ENCODE results near the gene RPS8.
"Not testable (repeated sequence)": the region's sequence is repeated elsewhere in the genome, so short reads cannot be mapped to it uniquely, and the experiment has no call there.

The RPS8 gene

DNA sequence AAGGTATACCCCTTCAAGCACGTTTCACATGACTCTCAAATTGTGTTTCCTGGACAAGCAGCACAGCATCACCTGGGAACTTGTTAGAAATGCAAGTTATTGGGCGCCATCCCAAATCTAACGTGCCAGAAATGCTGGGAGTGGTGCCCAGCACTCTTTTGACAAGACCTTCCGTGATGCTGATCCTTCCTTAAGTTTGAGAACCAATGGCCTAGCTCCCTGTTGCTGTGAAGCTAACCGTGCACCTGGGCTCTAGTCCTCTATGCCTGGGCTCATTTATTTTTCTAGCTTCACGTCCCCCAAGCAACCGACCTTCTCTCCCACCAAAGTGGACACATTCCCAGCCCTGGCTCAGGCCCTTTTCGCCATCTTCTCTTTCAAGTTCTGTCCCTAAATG lies 8.4 kb downstream of the RPS8 start:
- DNase-seq: no peak

DNA sequence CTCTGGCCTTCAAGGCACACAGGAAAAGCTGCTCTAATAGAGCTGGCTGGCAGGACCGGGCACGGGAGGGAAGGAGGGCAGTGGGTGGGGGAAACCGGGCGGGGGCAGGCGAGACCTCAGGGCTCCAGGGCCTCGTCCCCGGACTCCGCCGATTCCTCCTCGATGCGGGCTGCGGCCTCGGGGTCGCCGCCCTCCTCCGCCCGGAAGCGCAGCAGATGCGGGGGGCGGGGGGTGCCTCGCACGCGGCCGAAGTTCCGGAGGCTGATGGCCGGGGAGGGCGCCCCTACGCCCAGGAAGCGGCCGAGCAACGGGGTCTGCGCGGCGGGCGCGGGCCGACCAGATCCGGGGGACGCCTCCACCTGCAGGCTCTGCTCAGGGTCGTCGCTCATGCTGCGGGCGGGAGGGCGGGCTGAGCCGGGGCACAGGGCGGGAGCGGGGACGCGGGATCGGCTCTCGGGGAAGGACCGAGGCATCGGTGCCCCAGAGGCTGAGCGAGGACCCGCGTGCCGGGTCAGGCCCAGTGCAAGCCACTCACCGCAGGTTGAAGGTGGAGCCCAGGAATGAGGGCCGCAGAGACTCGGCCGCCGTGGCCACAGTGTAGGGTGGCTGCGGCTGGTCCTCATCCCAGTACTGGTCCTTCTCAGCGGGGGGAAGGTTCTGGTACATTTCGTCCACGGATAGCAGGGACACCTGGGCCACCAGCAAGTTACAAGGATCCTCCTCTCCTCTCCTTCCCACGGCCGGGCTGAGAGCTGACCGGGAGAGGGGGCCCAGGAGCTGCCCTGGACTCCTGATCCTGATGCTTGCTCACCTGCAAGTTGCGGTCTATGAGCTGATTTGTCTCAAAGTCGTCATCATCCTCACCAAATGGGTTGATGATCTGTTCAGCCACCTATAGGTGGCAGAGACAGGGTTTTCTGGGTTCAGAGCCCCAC lies 9.0 kb downstream of the RPS8 start:
- DNase-seq: no peak

DNA sequence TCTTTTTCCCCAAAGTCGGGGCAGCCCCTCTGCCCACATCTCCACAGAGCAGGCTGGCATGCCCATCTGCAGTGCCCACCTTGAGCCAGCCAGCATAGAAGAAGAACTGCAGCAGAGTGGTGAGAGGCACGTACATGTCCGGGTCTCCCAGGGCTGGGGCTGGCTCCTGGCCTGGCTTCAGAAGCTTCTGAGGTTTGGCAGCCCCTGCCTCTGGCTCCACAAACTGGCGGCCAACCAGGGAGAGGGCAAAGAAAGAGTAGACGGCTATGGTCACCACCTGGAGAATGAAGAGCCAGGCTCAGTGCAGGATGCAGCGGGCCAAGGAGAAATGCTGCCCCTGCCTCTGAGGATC lies 9.7 kb downstream of the RPS8 start:
- DNase-seq: no peak

DNA sequence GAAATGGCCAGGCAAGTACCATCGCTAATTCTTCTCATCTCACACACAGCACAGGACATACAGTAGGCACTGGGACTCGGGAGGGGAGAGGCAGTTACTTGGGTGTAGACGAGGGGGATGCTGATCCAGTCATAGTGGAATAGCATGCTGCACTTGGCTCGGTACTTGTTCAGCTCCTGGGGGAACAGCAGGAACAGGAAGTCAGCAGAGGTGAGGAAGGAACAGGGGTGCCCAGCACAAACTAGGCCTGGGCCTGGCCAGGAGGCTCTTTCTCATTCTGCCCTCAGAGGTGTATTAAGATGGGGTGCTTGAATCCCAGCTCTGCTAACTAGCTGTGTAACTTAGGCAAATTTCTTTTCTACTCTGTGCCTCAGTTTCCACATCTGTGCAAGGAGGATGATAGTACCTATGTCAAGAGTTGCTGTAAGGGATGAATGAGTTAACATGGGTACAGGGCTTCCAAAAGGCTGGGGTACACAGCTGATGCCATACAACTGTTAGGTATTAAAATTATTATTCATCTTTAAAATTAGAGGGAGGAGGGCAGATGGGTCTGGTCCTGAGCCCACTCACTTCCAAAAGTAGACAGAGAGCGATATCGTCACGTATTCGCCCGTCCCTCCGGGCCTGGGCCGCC lies 10.3 kb downstream of the RPS8 start:
- DNase-seq: no peak

DNA sequence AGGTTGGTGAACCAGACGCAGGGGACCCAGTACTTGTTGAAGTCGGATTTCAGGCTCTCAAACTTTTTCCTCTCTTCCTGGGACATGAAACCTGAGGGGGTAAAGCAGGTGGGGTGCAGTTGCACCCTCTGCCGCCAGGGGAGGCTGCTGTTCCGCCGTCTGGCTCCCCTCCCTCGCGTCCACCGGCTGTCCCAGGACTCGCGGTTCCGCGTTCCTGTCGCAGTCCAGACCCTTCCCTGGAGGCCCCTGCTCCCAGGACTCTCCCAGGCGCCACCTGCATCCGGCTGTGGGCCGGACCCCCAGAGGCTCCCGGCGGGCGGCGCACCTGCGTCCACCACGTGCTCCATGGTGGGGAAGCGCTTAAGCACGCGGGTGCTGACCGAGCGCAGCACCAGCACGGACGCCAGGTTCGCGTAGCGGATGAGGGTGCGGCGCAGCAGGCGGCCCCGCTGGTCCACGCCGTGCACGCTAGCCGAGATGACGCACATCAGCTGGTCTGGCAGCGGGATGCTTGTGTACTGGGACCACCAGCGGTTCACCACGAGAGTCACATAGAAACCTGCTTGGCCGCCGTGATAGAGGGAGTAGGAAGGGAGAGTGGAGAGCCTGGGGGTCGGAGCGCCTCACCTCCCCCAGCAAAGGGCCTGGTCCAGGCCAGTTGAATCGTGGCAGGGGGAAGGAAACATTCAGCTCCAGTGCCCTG lies 10.9 kb downstream of the RPS8 start:
- DNase-seq: peak; percentile 66

DNA sequence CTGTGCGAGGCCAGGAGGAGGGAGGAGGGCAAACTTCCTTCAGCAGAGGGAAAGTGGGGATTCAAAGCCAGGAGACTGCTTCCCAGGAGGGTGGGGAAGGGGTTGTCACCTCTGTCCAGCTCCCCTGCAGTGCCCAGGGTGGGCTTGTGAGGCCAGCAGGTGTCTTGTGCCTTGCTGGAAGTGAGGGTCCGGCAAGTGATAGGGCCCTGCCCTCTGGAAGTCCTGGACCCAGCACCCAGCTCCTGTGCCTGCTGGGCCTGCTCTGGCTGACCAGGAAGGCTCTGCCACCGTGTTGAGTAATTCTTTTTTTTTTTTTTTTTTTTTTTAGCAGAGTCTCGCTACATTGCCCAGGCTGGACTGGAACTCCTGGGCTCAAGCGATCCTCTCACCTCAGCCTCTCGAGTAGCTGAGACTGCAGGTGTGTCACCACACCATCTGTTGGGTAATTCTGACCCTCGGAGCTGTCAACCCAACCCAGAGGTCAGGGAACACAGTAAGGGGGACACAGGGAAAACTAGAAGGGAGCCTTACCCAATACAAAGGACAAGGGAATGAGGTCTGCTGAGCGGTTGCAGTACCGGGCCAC lies 11.6 kb downstream of the RPS8 start:
- no peak for DNase-seq

DNA sequence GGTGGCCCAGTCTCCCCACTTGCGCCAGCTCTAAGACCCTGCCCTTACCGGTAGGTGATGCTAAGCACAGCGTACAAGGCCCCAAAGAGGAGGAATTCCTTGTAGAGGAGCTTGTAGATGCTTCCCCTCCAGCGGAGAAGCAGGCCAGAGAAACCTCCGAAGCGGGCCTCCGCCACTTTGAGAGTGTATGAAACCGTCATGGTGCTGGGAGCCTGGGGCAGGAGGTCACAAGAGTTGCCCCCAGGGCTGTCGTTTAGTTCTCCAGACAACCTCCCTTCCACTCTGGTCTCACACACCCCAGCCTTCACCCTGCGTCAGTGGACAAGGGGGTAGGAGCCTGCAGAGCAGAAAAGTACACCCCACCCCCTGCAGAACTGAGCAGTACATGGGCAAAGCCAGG lies 12.2 kb downstream of the RPS8 start:
- no peak for DNase-seq

DNA sequence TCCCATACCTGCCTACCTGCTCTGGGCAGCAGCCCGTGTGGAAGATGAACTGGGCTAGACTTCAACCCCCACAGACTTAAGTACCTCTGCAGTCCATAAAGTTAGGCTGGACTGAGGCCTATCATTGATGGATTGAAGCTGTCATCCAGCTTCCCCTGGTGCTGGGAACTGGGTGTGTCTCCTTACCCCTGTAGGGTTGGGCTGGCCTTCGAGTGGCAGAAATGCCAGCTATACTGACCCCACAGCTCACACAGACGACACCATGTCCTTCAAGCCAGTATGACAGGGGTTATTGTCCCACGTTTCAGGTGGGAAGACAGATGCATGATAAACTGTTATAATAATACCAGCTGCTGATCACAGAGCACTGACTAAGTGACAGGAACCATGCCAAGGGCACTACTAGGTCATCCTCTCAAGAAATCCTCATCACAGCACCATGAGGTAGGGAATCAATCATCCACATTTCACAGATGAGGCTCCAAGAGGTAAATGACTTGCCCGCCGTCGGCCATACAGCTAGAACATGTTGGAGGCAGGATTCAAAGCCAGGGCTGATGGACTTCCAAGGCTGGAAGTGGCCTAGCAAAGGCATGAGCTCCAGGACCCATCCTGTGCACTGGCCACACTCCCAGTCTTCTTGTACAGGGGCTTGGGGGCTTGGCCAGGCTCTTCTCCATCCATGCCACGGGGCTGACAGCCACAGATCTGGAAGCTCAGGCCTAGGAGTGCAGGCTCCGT lies 12.9 kb downstream of the RPS8 start, which contains the start of gene BEST4:
BEST4 (minus strand) TSS at position 51 of the 741 bp plus-strand sequence. CDS start 465 bp downstream, outside the sequence.
- DNase-seq: no peak

DNA sequence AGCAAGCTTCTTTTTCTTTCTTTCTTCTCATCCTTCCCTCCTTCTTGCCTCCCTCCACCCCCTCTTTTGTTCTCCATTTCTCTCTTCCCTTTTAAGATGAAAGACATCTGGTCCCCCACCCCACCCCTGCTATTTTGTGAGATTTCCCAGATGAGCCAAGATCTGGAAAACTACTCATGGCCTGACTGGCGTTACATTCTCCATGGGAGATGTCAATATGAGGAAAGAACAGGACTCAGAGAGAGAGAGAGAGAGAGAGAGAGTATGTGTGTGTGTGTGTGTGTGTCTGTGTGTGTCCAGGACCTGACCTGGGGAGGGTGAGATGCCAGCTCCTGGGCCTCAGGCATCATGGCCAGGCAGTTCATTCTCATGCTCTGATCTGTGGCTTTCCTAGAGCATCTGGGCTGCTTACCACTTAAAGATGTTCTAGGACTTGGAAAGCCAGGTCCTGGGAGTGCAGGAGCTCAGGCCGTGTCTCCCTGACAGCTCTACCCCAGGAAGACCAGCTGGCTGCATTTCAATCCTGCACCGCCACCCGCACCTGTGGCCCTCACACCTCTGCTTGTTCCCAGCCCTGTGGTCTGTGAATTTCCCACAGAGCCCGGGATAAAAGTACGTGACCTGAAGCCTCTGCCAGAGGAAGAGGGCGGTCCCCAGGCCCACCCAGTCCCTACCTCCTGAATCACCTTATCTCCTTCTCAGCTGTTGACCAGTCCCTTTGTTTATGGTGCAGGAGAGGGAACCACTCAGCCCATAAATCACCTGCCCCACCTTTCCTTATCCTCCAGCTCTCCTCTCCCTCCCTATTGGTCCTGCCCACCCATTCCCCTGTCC lies 15.8 kb downstream of the RPS8 start:
- DNase-seq: no peak

DNA sequence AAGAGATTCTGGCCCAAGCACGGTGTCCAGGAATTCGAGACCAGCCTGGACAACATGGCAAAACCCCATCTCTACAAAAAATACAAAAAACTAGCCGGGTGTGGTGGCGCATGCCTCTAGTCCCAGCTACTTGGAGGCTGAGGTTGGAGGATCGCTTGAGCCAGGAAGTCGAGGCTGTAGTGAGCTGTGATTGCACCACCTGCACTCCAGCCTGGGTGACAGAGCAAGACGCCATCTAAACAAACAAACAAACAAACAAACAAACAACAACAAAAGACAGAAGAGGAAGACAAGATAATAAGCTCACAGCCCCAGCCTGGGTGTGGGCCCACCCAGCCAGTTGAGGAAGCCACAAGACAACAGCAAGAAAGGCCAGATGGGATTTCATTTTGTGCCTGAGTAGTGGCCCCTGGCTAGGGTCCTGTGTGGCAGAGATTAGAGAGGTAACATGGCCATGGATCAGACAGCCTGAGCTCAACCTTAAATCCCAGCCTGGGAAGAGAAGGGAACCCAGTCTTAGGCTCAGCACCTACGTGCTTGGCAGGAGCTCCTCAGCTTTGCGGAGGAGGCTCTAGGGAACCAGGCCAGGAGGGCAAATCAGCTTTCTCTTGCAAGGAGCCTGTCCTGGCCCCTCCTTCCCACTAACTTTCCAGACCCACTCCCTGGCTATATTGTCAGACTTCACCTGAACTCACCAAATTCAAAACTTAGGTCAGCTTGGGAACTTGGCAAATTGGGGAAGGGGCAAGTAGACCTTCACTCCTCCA lies 17.6 kb downstream of the RPS8 start:
- DNase-seq: no peak

DNA sequence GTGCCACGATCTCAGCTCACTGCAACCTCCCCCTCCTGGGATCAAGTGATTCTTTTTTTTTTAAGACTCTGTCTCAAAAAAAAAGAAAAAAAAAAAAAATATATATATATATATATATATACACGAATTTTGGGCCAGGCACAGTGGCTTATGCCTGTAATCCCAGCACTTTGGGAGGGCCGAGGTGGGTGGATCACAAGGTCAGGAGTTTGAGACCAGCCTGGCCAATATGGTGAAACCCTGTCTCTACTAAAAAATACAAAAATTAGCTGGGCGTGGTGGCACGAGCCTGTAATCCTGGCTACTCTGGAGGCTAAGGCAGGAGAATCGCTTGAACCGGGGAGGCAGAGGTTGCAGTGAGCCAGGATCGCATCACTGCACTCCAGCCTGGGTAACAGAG lies 22.5 kb downstream of the RPS8 start:
- DNase-seq: not testable (repeated sequence)

DNA sequence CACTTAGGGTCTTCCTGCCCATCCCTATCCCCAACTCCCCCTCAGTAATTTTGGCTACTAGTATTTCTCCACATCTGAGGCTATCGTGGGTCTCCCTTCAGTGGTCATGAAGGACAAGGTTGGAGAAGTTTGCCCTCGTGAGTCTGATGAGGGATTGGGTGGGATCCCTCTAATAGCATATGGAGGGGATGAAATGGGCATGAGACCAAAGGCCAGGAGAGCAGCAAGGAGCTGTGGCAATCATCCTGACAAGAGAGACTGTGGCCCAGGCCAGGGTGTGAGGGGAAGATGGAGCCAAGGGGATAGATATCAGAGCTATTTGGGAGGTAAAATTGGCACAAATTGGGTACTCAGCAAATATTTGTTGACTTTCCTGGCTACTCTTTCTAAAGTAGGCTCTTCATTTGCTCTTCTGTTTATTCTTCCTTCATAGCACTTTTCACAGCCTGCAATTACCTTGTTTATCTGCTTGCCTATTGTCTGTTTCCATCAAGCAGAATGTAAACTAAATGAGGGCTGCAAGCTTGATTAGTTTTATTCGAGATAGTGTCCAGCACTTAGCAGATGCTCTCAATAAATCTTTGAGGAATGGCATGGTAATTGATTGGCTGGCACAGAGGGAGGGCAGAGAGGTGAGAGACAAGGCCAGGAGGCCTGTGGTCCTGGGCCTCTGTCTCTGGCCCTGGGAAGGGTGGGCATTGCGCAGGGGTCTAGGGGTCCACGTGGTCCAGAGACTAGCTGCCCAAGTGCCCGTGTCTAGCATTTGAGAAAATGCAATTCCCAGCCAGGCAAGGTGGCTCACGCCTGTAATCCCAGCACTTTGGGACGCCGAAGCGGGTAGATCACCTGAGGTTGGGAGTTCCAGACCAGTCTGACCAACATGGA lies 23.4 kb downstream of the RPS8 start:
- no peak for DNase-seq

DNA sequence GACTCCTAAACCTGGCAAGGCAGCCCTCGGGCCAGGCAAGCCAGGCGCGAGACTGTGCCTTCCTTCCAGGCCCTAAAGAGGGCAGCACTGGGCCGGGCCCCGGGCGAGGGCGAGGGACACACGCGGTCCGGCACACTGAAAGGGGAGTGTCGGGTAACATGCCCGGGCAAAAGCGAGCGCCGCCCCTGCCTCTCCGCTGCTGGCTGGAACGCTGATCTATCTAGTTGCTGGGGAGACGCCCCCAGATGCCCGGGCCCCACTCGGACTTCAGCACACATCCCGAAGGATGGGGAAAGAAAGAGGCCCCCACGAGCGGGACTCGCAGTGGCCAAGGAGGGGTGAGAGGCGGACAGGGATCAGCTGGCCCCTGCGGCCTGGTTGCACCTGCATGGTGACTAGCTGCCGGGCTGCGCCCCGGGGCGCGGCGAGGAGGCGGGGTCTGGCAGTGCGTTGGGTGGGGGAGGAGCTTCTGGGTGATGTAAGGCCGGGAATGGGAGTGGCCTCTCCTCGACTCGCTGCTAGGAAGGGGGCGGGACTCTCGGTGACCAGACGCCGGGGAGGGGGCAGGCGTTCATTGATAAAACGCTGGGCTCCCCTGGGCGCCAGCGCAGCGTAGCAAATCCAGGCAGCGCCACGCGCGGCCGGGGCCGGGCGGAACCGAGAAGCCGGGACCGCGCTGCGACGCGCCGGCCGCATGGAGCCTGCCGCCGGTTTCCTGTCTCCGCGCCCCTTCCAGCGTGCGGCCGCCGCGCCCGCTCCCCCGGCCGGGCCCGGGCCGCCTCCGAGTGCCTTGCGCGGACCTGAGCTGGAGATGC lies 24.6 kb downstream of the RPS8 start, which contains the start of gene PLK3:
PLK3 (plus strand) TSS at position 608 of the 815 bp plus-strand sequence; CDS start at position 695, 87 bp downstream.
- peak; percentile 96 for DNase-seq

DNA sequence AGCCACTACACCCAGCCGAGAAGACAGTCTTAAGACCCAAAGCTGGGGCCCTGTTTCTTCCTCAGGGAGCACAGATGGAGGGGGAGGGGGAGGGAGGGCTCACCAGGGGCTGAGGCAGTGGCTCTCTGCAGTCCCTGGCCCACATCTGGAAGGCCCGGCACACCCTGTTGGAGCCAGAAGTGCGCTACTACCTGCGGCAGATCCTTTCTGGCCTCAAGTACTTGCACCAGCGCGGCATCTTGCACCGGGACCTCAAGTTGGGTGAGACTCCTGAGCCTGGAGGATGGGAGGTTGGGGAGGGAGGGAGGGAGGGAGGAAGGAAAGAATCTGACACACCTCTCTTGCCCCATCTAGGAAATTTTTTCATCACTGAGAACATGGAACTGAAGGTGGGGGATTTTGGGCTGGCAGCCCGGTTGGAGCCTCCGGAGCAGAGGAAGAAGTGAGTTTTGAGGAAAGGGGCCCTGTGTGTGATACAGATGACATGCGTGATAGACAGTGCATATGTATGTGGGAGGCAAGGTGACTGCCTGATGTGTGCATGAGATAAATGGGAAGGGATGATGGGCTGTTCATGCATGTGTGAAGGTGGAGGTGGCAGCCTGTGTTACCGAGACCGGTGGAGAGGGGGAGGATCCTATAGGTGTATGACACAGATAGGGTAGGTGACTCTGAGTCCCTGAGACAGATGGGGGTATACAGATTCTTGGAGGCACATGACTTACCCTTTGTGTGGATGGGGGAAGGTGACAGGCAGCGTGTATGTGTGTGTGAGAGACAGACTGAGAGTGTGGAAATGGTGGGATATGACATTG lies 26.4 kb downstream of the RPS8 start:
- no peak for DNase-seq

DNA sequence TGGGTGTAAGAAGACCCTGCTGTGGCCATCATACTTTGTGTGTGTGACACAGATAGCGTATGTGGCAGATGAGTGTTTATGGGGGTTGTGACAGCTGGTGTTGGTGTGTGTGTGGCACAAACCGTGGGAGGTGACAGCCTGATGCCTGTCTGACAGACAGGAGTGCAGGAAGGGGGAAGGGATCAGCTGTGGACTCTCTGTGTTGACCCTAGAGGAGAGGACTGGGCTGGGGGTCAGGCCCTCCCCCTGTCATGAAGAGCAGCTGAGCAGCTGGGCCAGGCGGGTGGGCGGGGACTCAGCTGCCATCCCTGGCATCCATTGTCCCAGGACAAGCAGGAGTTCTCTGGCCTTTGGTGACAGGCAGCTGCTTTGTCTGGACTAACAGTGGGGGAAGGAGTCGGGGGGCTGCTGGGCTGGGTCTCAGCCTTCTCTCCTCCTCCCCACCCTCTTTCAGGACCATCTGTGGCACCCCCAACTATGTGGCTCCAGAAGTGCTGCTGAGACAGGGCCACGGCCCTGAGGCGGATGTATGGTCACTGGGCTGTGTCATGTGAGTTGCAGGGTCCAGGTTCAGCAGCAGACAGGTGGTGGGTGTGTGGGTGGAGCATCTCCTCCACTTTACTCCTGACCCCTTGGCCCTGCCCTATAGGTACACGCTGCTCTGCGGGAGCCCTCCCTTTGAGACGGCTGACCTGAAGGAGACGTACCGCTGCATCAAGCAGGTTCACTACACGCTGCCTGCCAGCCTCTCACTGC lies 27.1 kb downstream of the RPS8 start:
- DNase-seq: no peak

DNA sequence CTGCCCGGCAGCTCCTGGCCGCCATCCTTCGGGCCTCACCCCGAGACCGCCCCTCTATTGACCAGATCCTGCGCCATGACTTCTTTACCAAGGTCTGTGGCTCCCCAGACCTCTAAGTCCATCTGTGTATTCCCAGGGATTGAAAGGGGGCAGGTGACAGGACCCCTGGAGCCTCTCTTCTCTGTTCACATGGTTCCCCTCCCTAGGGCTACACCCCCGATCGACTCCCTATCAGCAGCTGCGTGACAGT lies 27.6 kb downstream of the RPS8 start:
- DNase-seq: no peak

Measured in effector CD8-positive, alpha-beta T cell (primary cell).